Smooth muscle cell (in vitro differentiated cells): ENCODE measurements around the gene LSM4. TPM values are rescaled to one million over a fixed set of nuclear protein-coding genes. Genes with fewer than 3 reads are reported as not detected.

Experiments used
- DNase-seq: peaks from one replicate; lab custom pipeline; 2025; ENCODE audit not compliant: unreplicated experiment; lab: John Stamatoyannopoulos, UW
- H2AFZ ChIP-seq: fragments of 200-600 bp; sonication (generic); 2 replicates; pipeline ENCODE4 v1.6.0; 2016; ENCODE audit warnings: antibody characterized with exemption, low read depth, mild to moderate bottlenecking
- H3F3A ChIP-seq: fragments of 200-600 bp; sonication (generic); 2 replicates; pipeline ENCODE4 v1.6.0; 2017; ENCODE audit warnings: antibody characterized with exemption, low read depth
- H3K27ac ChIP-seq: fragments of 200-600 bp; sonication (generic); 2 replicates; pipeline ENCODE4 v1.5.1; 2016; ENCODE audit warnings: low read depth, mild to moderate bottlenecking
- H3K27me3 ChIP-seq: fragments of 200-600 bp; sonication (generic); 2 replicates; pipeline ENCODE4 v1.6.1; 2016; ENCODE audit warnings: low read depth, mild to moderate bottlenecking
- H3K36me3 ChIP-seq: fragments of 200-600 bp; sonication (generic); 2 replicates; pipeline ENCODE4 v1.5.1; 2016; ENCODE audit warnings: low read depth
- H3K4me1 ChIP-seq: fragments of 200-600 bp; sonication (generic); 2 replicates; pipeline ENCODE4 v1.5.1; 2016; ENCODE audit warnings: low read depth
- H3K4me2 ChIP-seq: fragments of 200-600 bp; sonication (generic); 2 replicates; pipeline ENCODE4 v1.6.0; 2016; ENCODE audit warnings: mild to moderate bottlenecking
- H3K4me3 ChIP-seq: fragments of 200-600 bp; sonication (generic); 2 replicates; pipeline ENCODE4 v1.5.1; 2016; ENCODE audit warnings: mild to moderate bottlenecking
- H3K79me2 ChIP-seq: fragments of 200-600 bp; sonication (generic); 2 replicates; pipeline ENCODE4 v1.6.0; 2016; ENCODE audit warnings: low read depth, mild to moderate bottlenecking
- H3K9ac ChIP-seq: fragments of 200-600 bp; sonication (generic); 2 replicates; pipeline ENCODE4 v1.6.0; 2016; ENCODE audit warnings: low read depth
- H3K9me3 ChIP-seq: fragments of 200-600 bp; sonication (generic); replicated peaks from 2 replicates; pipeline ENCODE4 v1.5.1; 2016; ENCODE audit warnings: low read depth
- H4K20me1 ChIP-seq: fragments of 200-600 bp; sonication (generic); 2 replicates; pipeline ENCODE4 v1.6.0; 2016; ENCODE audit warnings: low read depth
- WGBS: methylation state at CpG from one replicate; pipeline ENCODE4 v1.1.7; 2016; ENCODE audit warnings: low lambda C conversion rate; 5-methylcytosine and 5-hydroxymethylcytosine counted together
- polyA plus RNA-seq: library from polyadenylated mRNA; unstranded; fragments of >200 nt; fragmentation: Nextera tagmentation; extraction: Ambion mirVana; gene quantifications from 2 replicates; pipeline ENCODE4 v1.2.1, GENCODE V29; 2016
- total RNA-seq: library from RNA; depleted of rRNA; stranded (reverse); fragments of >200 nt; gene quantifications from 2 replicates; pipeline ENCODE4 v1.2.3, GENCODE V29; 2014
- TF ChIP-seq, protein P1 (sequence below): fragments of 200-600 bp; sonication (generic); IDR thresholded peaks from 2 replicates; pipeline ENCODE4 v1.5.1; 2017; ENCODE audit warnings: borderline replicate concordance, mild to moderate bottlenecking, antibody characterized with exemption; ENCODE audit not compliant: insufficient read depth, poor library complexity, severe bottlenecking

The LSM4 gene
- total and polyA plus RNA-seq, 2 experiments from 2014 or later: 116 to 156 TPM

- no peaks in the 10 kb centered on the region for H3K27me3 ChIP-seq
- no peak for DNase-seq
- H2AFZ ChIP-seq: no peak overlapping the region
- TF ChIP-seq, protein P1, sequence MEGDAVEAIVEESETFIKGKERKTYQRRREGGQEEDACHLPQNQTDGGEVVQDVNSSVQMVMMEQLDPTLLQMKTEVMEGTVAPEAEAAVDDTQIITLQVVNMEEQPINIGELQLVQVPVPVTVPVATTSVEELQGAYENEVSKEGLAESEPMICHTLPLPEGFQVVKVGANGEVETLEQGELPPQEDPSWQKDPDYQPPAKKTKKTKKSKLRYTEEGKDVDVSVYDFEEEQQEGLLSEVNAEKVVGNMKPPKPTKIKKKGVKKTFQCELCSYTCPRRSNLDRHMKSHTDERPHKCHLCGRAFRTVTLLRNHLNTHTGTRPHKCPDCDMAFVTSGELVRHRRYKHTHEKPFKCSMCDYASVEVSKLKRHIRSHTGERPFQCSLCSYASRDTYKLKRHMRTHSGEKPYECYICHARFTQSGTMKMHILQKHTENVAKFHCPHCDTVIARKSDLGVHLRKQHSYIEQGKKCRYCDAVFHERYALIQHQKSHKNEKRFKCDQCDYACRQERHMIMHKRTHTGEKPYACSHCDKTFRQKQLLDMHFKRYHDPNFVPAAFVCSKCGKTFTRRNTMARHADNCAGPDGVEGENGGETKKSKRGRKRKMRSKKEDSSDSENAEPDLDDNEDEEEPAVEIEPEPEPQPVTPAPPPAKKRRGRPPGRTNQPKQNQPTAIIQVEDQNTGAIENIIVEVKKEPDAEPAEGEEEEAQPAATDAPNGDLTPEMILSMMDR: no peak
- peaks cover 11% of the 10 kb centered on the region for H3F3A ChIP-seq
- peaks cover 15% of the 10 kb centered on the region for H3K4me1 ChIP-seq
- H4K20me1 ChIP-seq: no peaks in the 10 kb centered on the region
- H3K4me2 ChIP-seq: no peak overlapping the region
- no peak overlapping the region for H3K9ac ChIP-seq
- 84% methylated on average over 18 of the region's 18 CpGs for WGBS
- no peak overlapping the region for H3K4me3 ChIP-seq
- no peak overlapping the region for H3K27ac ChIP-seq
- peaks cover 44% of the 10 kb centered on the region for H3K79me2 ChIP-seq
- no peaks in the 10 kb centered on the region for H3K36me3 ChIP-seq
- H3K9me3 ChIP-seq: no peaks in the 10 kb centered on the region
Measured at GRCh38 chr19:18317961-18318800, 4.7 kb downstream of the LSM4 start.

DNA sequence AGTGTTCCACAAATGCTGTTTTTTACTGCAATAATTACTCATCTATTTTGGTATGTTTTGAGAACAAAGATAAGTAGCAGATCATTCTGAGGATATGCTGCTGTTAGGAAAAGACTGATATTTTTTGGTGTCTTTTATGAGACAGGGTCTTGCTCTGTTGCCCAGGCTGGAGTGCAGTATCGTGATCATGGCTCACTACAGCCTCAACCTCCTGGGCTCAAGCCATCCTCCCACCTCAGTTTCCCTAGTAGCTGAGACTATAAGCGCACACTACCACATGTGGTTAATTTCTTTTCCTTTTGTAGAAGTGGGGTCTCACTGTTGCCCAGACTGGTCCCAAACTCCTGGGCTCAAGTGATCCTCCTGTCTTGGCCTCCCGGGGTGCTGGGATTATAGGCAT lies 9.5 kb downstream of the LSM4 start:
- 99% methylated on average over 3 of the region's 3 CpGs for WGBS
- no peaks in the 10 kb centered on the region for H3K9me3 ChIP-seq
- H3K9ac ChIP-seq: no peak overlapping the region

DNA sequence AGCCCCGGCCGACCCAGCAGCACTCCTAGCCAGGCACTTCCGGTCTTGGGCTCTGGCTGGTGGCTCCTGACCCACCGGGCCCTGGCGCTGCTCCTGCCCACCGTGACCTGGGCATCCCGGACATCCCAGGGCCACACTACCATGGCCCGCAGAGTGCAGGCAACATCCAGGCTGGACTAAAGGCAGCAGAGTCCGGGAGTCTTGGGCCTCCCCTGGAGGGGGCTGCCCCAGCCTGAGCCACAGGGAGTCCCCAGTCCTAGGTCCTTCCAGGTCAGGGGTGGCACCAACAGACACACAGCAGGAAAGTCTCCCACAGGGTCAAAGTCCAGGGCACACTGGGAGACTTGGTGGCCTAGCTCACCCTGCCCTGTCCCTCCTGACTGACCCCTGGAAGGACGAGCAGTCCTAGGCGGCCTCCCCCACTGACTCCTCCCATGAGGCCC lies 10.8 kb downstream of the LSM4 start:
- DNase-seq: no peak
- Histone ChIP-seq H3K9me3 (no peaks in the 10 kb centered on the region), H3K4me2 (no peak overlapping the region), H3F3A (no peaks in the 10 kb centered on the region), H3K36me3 (no peaks in the 10 kb centered on the region), H3K79me2 (peaks cover 6% of the 10 kb centered on the region), H3K9ac (no peak overlapping the region), H3K27me3 (no peaks in the 10 kb centered on the region), H4K20me1 (no peaks in the 10 kb centered on the region), H3K4me1 (no peaks in the 10 kb centered on the region), H2AFZ (no peak overlapping the region), H3K27ac (no peak overlapping the region), H3K4me3 (no peak overlapping the region)
- WGBS: 95% methylated on average over 11 of the region's 11 CpGs
- TF ChIP-seq, protein P1: no peak

More for the DNA sequence above, 9.5 kb downstream of the LSM4 start:
- Histone ChIP-seq H3F3A (no peaks in the 10 kb centered on the region), H3K4me2 (no peak overlapping the region), H3K36me3 (no peaks in the 10 kb centered on the region), H3K27me3 (no peaks in the 10 kb centered on the region), H4K20me1 (no peaks in the 10 kb centered on the region), H3K4me1 (no peaks in the 10 kb centered on the region), H3K79me2 (peaks cover 18% of the 10 kb centered on the region), H3K27ac (no peak overlapping the region), H3K4me3 (no peak overlapping the region), H2AFZ (no peak overlapping the region)
- no peak for DNase-seq
- TF ChIP-seq, protein P1: no peak
